Stimulated activated CD4-positive, alpha-beta T cell treated with anti-CD3 and anti-CD28 coated beads, Interleukin-1b, Interleukin-23, amount 100 ng/mL, for 4 hours (primary cell): ENCODE results near the gene AP3S2.
"Not testable (repeated sequence)": the region's sequence is repeated elsewhere in the genome, so short reads cannot be mapped to it uniquely, and the experiment has no call there.

ENCODE experiments used
- DNase-seq, 2 donors: peaks; one replicate each; pipeline ENCODE4 v3.0.0-alpha.2; 2020; ENCODE audit warnings: low read depth in 2 of 2

Gene AP3S2

DNA sequence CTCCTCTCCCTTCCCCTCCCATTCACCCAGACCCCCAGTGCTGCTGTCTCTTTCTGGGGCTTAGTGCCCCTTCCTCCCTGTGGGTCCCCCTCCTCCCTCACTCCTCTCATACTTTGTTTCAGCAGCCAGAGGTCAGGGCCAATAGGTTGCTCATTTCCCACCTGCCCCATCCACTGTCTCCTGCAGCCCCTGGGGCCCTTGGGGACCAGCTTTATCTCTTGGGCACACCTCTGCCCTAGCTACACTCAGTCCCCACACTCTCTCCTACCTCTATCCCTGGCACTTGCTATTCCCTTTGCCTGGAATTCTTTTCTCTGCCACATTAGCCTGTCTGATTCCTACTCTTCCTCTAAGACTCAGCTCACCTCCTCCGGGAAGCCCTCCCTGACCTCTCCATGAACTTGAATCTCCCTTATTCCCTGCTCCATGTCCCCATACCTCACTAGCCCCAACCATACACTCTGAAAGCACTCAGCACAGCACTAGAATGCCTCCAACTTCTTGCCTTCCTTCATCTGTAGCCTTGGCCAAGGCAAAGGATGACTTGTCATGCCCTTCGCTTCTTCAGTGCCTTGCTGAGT, 93.8 kb downstream of the AP3S2 start:
- DNase-seq = no peak

DNA sequence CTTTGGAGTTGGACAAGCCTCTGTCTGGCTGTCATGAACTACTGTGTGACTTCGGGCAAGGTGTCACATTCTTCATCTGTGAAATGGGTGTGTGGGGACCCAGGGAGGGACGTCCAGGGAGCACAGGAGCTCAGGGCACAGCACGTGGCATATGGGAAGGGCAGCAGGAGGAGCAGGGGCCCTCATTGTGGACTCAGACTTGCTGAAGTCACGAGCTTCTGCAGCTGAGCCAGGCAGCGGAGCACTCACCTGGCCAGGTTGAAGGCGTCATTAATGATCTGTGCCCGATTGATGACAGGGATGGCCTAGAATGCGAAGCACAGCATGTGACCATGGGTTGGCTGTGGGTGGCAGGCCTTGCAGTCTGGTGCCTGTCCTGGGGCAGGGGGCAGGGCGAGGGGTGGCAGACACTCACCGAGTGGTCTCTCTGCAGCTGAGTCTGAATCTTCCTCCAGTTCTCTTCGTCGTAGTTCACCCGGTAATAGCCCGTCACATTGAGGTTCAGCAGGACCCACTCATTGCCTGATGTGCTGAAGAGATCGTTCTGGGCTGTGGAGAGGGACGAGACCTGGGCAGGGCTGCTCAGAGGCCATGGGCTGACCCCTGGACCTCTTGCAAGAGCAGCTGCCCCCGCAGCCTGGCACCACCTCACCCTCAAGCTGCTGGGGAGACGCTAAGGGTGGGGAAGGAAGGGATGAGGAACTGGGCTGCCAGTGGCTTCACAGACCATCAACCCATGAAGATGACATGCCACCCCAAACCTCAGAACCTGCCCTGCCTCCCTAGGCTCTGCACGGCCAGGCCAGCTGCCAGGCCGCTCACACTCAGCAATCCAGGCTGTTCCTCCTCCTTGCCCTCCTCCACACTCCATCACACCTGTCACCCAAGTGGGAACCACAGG, 94.5 kb downstream of the AP3S2 start:
- DNase-seq = no peak

DNA sequence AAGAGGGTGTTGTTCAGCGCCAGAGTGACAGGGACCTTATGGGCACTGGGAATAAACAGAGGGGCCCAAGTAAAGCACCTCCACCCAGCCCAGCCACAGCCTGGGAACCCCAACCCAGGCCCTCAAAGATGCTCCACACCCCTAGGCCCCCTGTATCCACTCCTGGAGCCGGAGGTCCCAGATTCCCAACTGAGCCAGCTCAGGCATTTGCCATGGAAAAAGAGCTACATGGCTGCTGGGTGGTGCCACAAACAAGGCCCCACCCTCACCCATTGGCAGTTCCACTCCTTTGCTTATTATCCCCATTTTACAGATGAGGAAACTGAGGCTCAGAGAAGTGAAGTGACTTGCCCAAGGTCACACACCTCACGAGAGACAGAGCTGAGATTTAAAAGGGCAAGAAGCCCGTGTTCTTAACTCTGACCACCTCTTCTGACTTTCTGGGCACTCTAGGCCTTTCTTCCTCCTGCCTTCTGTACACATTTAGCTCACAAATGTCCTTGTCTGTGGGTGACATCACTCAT, 96.1 kb downstream of the AP3S2 start:
- DNase-seq = no peak

DNA sequence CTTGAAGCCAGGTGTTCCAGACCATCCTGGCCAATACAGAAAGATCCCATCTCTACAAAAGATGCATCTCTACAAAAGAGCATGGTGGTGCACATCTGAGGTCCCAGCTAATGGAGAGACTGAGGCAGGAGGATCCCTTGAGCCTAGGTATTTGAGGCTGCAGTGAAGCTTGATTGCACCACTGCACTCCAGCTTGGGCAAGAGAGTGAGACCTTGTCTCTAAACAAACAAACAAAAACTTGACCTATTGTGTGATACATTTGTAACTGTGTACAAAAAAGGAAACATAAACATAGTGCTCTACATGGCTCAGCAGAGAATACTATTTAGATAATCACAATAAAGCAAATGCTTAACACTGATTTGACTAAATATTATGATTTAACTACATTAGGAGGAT, 97.8 kb downstream of the AP3S2 start:
- no peak for DNase-seq

DNA sequence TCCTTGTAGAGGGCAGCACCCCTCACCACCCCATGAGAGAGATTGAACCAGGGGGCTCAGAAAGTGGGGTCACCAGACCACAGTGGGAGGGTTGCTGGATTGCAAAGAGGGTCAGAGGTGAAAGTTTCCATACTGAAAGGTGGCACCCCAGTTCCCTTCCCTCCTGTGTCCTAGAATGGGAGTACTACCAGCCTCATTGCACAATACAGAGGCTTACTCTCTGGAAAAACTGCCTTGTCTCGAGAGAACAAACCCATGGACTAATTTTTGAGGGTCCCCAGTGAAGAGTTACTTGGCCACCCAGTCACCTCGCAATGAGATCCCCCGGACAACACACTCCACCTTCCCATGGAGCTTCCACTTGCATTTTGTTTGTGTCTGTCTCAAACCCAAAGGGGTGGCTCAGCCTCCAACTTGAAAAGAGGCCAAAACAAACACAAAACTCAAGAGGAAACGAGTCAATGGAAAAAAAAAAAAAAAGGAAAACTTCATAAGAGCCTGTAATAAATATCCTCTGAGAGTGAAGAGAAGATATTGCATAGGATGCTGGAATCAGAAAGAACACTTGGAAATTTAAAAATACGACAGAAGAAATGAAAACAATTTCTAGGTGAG, 99.1 kb downstream of the AP3S2 start:
- DNase-seq = no peak

DNA sequence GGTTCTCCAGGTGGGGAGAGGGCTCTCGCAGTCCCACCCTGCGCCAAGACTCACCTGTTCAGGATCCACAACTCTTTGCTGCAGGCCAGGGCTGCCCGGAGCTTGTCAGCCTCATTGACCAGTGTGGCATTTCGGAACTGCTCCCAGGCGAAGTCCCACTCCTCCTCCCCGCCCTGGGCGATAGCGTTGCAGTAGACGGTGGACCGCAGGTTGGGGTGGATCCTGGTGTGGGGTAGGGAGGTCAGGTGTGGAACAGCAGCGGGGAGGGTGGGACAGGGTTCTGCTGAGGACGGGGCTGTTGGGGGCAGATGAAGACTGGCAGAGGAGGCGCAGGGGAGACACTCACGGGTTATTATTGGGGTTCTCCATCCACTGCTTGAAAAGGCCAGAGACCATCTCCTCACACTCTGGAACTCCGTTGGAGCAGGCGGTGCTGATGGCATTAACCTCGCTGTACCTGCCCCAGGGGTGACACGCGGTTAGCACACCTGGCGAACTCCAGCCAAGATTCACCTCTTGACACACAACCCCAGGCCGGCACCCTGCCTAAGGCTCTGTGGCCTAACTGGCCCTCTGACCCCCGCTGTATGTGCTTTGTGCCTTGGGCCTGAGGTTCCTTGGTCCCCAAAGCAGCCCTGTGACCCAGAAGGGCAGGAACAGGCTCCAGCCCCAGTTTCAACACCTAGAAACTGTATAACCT, 101.5 kb downstream of the AP3S2 start:
- no peak for DNase-seq

DNA sequence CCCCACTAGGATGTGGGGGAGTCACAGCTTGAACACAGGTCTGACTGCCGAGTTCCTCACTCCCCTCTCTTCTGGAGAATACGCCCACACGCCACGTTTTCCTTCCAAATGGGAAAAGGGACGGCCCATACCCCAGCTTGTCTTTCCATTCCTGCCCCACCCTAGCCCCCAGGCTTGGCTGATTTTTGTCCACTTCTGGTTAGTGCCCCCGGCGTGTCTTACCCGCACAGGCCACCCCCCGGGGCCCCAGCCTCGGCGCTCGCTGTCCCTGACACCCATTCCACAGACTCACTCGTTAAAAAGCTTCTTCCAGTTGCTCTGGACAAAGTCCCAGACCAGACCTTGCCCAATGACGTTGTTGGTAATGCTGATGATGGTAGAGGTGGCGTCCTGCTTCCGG, 103.1 kb downstream of the AP3S2 start:
- no peak for DNase-seq

DNA sequence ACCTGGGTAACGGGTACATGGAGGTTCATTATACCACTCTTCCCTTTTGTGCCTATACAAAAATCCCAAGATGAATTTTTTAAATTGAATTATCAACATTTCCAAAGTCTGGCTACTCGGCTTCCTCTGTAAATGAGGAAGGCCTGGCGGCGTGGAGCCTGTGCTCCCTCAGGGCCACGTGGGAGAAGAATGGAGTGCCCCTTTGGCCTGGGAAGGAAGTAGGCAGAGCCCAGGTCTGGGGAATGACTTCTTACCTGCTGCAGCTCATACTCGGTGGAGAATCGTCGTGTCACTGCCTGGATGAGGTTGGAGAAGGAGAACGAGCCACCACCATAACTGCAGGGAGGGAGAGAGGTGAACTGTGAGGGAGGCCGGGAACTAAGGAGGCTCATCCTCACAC, 103.6 kb downstream of the AP3S2 start:
- no peak for DNase-seq

DNA sequence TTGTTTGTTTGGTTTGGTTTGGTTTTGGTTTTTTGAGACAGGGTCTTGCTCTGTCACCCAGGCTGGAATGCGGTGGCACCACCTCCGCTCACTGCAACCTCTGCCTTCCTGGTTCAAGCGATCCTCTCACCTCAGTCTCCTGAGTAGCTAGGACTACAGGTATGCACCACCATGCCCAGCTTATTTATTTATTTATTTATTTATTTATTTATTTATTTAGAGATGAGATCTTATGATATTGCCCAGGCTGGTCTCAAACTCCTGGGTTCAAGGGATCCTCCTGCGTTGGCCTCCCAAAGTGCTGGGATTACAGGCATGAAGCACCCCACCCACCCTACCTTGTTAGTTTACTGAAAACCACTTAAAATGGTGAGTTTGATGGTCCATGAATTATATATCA, 105.2 kb downstream of the AP3S2 start:
- DNase-seq = not testable (repeated sequence)

DNA sequence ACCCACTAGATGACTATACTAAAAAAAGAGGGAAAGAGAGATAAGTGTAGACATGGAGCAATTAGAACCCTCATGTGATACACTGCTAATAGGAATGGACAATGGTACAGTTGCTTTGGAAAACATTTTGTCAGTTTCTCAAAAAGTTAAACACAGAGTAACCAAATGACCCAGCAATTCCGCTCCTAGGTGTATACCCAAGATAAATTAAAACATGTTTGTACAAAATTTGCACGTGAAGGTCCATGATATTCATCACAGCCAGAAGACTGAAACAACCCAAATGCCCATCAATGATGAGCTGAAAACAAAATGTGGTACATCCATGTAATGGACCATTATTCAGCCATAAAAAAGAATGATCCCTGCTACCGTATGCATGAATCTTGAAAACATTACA, 105.8 kb downstream of the AP3S2 start:
- DNase-seq = no peak

DNA sequence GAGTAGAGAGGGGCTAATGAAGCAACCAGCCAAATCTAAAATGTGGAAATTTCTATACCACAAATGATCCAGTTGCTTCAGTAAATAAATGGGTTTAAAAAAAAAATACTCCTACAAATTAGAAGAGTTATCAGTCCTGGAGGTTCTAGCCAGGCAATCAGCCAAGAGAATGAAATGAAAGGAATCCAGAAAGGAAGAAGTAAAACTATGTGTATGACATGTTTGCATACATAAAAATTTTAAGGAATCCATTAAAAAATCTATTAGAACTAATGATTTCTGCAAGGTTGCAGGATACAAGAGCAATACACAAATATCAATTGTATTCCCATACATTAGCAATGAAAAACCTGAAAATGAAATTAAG, 108.0 kb downstream of the AP3S2 start:
- no peak for DNase-seq

DNA sequence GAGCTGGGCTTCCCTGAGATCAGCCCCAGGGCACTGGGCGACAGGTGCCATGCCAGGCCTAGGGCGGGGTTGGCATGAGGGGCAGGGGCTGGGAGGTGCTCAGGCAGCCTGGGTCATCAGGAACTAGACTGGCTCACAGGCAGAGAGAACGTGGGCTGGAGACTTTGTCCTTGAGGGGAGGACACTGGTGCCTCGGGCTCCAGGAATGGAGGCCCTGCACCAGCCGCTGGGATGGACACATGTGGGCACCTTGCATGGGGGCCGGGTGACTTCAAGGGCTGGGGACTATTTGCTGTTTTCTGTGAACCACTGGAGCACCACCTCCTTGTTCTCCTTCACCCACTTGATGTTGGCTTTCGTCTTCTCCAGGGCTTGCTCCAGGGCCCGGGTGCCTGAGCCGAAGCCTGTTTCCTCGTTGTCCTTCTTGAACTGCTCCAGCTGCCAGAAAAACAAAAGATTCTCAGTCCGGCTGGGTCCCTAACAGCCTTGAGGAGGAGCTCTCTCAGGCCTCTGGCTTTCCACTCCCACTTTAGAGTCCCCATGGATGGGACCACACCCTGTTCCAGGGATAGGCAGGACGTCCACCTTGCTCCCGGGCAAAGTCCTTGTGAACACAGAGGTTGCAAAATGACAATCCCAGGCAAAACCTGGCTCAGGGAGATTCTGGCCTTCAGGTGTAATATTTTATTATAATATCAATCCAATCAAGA, 108.6 kb downstream of the AP3S2 start:
- DNase-seq = no peak

DNA sequence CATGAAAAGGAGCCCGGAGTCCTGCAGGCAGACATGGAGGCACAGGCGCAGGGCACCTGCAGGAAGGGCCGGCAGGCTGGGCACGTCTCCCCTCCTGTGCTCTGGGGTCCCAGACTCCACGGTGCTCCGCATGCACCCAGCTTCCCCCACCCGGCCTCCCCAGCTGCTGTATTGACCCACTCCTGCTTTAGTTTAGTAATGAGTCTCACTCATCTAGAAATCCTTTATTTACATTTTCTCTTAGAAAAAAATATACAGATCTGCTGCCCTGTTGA, 109.2 kb downstream of the AP3S2 start:
- DNase-seq = no peak

DNA sequence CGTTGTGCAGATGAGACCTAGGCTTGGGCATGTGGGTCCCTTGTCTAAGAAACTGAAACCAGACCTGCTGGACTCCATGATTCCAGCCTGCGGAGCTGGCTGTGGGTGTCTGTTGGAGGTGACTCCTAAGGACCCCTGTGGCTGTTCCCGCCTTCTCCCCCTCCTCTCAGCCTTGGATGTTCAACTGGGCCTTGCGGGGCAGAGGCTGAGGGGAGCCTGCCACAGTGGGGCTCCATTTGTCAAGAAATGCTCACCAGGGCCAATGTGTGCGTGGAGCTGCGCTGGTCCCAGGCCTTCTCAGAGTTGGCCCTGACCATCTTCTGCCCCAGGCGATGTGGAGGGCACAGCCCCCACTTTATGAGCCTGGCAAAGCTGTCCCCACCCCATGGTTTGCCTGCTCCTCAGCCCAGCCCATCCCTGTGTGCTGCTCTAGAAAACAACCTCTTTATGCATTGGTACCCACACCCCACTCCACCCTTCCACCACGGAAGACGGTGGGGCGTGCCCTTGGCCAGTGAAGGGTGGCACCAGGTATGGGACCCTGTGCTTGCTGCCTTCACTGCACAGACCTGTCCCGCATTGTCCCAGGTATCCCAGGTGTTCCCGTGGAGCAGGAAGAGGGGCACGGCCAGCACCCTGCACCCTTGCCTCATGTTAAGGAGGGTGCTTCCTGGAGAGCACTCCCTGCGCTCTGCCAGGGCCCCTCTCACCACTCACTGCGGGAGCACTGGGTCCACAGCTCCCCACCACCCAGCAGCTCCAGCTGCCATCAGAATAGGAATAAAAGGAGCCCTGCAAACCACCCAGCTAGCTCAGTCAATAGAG, 109.7 kb downstream of the AP3S2 start:
- DNase-seq = no peak

DNA sequence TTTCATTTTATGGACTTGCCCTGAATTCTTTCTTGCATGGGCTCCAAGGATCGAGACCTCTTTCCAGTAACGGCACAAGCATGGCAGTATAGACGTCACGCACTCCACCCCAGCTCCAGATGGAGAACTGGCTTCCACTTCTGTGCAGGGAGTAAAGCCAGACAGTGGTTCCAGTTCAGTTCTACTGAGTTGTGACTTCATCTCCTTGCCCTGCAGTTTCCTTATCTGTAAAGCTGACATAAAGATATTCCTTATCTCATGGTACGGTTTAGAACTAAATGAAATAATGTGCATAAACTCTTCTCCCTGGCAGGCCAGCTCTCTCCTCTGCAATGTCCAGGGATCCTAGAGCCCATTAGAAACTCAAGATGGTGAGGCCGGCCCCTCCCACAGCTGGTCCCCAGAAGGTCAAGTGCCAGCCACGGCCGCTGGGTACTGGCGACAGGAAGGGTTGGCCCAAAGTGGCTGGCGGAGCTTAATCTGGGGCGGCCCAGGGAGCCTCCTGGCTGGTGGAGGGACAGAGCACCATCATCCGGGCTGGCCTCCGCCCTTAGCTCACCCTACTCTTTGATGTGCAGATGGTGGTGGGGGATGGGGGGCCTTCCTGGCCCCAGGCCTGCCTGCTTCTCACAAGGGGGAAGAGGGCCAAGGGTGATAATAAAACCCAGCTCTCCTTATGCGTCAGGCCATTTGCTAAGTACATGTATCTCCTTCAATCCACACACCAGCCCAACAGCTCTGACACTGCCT, 110.5 kb downstream of the AP3S2 start:
- DNase-seq = no peak

DNA sequence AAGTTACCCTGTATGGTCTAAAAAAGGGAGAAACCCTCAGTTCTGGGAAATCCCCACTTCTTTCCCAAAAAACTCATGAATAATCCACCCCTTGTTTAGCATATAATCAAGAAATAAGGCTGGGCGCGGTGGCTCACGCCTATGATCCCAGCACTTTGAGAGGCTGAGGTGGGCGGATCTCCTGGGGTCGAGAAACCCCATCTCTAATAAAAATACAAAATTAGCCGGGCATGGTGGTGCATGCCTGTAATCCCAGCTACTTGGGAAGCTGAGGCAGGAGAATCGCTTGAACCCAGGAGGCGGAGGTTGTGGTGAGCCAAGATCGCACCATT, 111.2 kb downstream of the AP3S2 start:
- DNase-seq = not testable (repeated sequence)

DNA sequence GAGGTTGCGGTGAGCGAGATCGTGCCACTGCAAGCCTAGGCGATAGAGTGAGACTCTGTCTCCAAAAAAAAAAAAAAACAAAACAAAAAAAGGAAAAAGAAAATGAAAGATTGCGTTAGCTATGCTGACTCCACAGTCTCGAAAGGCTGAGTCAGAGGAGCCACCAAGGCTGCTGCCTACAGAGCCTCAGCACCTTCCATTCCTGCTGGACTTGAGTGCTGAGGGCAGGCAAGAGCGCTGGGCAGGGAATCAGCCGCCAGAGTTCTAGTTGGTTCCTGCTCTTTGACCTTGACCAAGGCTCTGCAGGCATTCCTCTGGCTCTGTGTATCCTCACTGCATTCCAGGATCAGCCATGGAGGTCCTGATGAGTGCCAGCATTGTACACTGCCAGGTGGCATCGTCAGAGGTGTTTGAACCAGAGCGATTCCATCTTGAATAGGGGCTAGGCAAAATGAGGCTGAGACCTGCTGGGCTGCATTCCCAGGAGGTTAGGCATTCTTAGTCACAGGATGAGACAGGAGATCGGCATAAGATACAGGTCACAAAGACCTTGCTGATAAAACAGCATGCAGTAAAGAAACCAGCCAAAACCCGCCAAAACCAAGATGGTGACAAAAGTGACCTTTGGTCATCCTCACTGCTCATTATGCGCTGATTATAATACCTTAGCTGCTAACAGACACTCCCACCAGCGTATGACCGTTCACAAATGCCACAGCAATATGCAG, 111.7 kb downstream of the AP3S2 start:
- DNase-seq = no peak

DNA sequence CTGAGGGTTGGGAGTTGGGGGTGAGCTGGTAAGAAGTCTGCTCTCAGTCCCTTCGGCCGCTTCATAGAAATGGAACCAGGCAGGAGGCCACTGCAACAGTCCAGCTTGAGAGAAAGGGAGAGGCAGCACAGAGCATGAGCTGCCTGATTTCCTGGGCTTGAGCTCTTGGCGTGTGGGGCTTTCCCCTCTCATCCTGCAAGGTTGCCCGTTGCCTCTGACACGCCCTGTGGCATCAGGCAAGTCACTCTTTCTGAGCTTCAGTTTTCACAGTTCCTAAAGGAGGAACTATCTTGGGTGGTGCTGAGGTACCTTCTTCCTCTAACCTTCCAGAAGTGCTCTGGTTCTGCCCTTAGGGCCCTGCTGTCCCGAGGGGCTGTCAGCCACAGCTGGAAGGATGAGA, 112.7 kb downstream of the AP3S2 start:
- DNase-seq = no peak

DNA sequence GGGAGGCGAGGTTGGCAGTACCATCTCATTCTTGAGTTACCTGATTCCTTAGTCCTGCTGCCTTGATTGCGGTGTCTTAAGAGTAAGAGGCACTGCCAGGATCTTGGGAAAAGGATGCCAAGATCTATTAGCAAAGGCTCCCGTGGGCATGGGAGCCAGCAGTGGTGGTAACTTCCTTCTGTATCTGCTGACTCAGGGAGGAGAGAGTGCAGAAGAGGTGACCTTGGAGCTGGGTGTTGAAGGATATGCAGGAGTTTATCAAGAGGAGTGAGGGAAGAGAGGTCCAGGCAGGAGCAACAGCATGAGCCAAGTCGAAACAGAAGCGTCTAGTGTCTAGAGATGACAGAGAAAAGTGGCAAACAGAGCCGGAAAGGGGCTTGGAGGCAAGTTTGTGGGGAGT, 113.2 kb downstream of the AP3S2 start:
- no peak for DNase-seq
